Adrenal gland (tissue), 5 donors: ENCODE data around the gene PREPL.

Experiments
- CTCF ChIP-seq, 6 experiments: fragments of 450-650 bp in 4 of 6; fragments of 200-600 bp in 2 of 6; sonication (generic) in 1 of 6; IDR thresholded peaks; 1 replicate in 5 of 6; 2 replicates in 1 of 6; pipeline versions ENCODE4 v1.5.1 to v1.8.0; 2016 to 2021; ENCODE audit warnings: antibody characterized with exemption in 6 of 6, mild to moderate bottlenecking in 2 of 6, moderate library complexity in 1 of 6
- POLR2A ChIP-seq, 2 donors: fragments of 450-650 bp; IDR thresholded peaks; one replicate each; pipeline ENCODE4 v1.6.1; 2017; ENCODE audit warnings: antibody characterized with exemption in 2 of 2, mild to moderate bottlenecking in 2 of 2, moderate library complexity in 1 of 2
- donor health status: DM: no; HTN: no; CAD: no.

GRCh38 chr2:44273596-44273995 lies 87.7 kb downstream of the PREPL start:
- TF ChIP-seq CTCF (IDR thresholded peaks at IDR 0.05) = no peak
- no peak for TF ChIP-seq POLR2A (IDR thresholded peaks at IDR 0.05)
